Endothelial cell (in vitro differentiated cells): ENCODE results near the gene GLS. TPM values are rescaled to one million over a fixed set of nuclear protein-coding genes. Genes with fewer than 3 reads are reported as not detected.

Experiments used
- DNase-seq: peaks from one replicate; pipeline ENCODE4 v3.0.0; 2021; ENCODE audit warnings: low spot score
- H3K27ac Mint-ChIP-seq: one replicate; pipeline ENCODE4 v1.8.0; 2021; ENCODE audit warnings: mixed read lengths, inconsistent platforms; ENCODE audit not compliant: unreplicated experiment
- H3K27me3 Mint-ChIP-seq: one replicate; pipeline ENCODE4 v1.8.0; 2021; ENCODE audit warnings: mild to moderate bottlenecking, moderate library complexity, mixed read lengths, inconsistent platforms; ENCODE audit not compliant: unreplicated experiment
- H3K36me3 Mint-ChIP-seq: one replicate; pipeline ENCODE4 v1.8.0; 2021; ENCODE audit warnings: mild to moderate bottlenecking, low read depth, mixed read lengths, inconsistent platforms; ENCODE audit not compliant: unreplicated experiment
- H3K4me1 Mint-ChIP-seq: one replicate; pipeline ENCODE4 v1.8.0; 2021; ENCODE audit warnings: mild to moderate bottlenecking, mixed read lengths, inconsistent platforms; ENCODE audit not compliant: unreplicated experiment
- H3K4me3 Mint-ChIP-seq: one replicate; pipeline ENCODE4 v1.8.0; 2021; ENCODE audit warnings: mild to moderate bottlenecking, mixed read lengths, inconsistent platforms; ENCODE audit not compliant: unreplicated experiment
- H3K9me3 Mint-ChIP-seq: one replicate; pipeline ENCODE4 v1.8.0; 2021; ENCODE audit warnings: mixed read lengths, inconsistent platforms; ENCODE audit not compliant: unreplicated experiment
- total RNA-seq: library from RNA; stranded (reverse); fragmentation: NEBNext Ultra II Directional; extraction: Animal tissue kit (Norgen Biotek cat#: 25700); gene quantifications from one replicate; pipeline ENCODE4 v1.2.1, GENCODE V29; 2021; ENCODE audit not compliant: unreplicated experiment
- TF ChIP-seq, protein P1 (sequence below): fragments of 200-600 bp; sonication (generic); IDR thresholded peaks from one replicate; pipeline ENCODE4 v1.5.0; 2021; ENCODE audit warnings: antibody characterized with exemption; ENCODE audit not compliant: unreplicated experiment

GLS gene
- total RNA-seq, 1 donor from 2014 or later = 130 TPM

DNA sequence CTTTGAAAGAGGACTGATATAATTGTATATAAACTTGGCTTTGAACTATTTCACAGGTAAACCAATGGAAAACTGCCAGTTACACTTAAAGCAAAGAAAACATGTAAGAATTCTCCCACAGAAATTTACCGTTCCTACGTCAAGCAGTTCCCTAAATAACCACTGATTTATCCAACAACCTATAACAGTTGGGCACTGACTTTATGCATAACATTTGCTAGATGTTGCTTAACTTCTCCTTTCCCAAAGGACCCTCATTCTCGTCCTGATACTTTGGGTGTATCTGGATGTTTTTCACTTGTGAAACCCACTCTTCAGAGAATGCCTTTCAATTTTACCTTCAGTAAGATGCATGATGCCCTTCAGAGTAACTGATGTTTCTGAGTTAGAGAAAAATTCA lies 89.5 kb downstream of the GLS start:
- H3K27me3 Mint-ChIP-seq = peaks cover 3% of the 10 kb centered on the region
- TF ChIP-seq, protein P1, sequence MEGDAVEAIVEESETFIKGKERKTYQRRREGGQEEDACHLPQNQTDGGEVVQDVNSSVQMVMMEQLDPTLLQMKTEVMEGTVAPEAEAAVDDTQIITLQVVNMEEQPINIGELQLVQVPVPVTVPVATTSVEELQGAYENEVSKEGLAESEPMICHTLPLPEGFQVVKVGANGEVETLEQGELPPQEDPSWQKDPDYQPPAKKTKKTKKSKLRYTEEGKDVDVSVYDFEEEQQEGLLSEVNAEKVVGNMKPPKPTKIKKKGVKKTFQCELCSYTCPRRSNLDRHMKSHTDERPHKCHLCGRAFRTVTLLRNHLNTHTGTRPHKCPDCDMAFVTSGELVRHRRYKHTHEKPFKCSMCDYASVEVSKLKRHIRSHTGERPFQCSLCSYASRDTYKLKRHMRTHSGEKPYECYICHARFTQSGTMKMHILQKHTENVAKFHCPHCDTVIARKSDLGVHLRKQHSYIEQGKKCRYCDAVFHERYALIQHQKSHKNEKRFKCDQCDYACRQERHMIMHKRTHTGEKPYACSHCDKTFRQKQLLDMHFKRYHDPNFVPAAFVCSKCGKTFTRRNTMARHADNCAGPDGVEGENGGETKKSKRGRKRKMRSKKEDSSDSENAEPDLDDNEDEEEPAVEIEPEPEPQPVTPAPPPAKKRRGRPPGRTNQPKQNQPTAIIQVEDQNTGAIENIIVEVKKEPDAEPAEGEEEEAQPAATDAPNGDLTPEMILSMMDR = no peak
- peak overlapping the region; percentile 67 for H3K4me3 Mint-ChIP-seq
- peaks cover 45% of the 10 kb centered on the region for H3K36me3 Mint-ChIP-seq
- no peaks in the 10 kb centered on the region for H3K9me3 Mint-ChIP-seq
- DNase-seq = no peak
- peaks cover 21% of the 10 kb centered on the region for H3K4me1 Mint-ChIP-seq
- peak overlapping the region; percentile 72 for H3K27ac Mint-ChIP-seq

DNA sequence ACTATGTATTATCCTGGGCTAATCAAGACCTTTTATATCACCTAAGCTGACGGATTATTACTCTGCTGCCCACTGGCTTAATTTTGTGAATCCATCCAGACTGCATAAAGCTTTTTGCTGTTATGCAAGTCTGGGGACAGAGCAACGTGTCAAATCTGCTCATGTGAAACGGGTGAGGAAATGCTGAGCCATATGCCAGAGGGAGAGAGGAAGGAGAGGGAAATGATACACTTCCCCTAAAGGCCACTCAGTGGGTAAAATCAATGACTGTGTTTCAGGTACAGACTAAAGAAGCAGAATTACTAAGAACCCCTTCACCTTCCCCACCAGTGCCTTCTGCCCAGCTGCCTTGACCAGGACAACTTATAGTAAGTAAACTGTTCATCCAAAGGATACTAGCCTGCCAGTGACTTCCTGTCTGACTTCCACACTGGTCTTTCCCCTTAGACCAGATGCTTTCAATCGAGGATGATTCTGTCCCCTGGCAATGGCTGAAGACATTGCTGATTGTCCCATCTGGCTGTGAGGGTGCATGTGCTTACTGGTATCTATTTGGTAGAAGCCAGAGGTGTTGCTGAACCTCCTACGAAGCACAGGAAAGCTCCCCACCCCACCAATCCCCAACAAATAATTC lies 90.4 kb downstream of the GLS start:
- no peak for DNase-seq
- H3K4me3 Mint-ChIP-seq = peak overlapping the region; percentile 44
- H3K9me3 Mint-ChIP-seq = no peaks in the 10 kb centered on the region
- TF ChIP-seq, protein P1 = no peak
- H3K27ac Mint-ChIP-seq = peak overlapping the region; percentile 72
- H3K4me1 Mint-ChIP-seq = peaks cover 21% of the 10 kb centered on the region
- peaks cover 3% of the 10 kb centered on the region for H3K27me3 Mint-ChIP-seq
- H3K36me3 Mint-ChIP-seq = peaks cover 45% of the 10 kb centered on the region

DNA sequence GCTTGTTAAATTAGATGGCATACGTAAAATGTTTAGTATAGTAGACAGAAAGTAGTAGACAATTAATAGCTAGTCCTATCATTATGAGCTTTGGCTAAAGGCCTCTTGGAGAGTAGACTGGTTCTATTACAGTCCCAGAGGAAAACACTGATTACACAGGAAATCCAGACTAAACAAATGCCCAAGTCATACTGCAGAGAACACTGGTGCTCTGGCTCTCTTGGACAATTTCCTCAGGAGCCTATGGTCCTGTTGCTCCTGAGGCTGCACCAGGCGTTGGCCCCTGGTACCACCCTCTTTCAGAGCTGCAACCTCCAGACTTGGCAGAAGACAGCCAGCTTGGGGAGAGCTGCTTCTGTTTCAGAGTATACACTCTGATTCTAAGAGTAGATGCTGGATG lies 91.6 kb downstream of the GLS start:
- Mint-ChIP-seq H3K4me3 (no peak overlapping the region), H3K27ac (no peak overlapping the region), H3K4me1 (peaks cover 21% of the 10 kb centered on the region), H3K27me3 (peaks cover 3% of the 10 kb centered on the region), H3K36me3 (peaks cover 45% of the 10 kb centered on the region), H3K9me3 (no peaks in the 10 kb centered on the region)
- TF ChIP-seq, protein P1 = no peak
- no peak for DNase-seq

DNA sequence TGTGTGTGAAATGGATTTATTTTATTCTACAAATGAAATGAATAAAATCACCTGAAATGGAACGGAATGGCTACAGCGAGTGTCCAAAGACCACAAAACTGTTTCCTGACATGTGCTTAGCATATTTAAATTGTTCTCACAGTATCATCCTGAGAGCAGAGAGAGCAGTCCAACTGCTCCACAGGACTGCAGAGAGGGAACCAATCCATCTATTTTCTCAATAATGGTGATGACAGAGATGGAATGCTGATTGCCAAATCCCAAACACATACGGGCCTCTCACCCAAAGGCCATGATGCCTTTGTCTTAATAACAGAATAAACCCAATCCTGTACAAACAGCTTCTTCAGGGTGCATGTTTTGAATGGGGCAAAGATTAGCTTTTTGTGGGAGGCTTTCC lies 92.2 kb downstream of the GLS start:
- peaks cover 50% of the 10 kb centered on the region for H3K36me3 Mint-ChIP-seq

DNA sequence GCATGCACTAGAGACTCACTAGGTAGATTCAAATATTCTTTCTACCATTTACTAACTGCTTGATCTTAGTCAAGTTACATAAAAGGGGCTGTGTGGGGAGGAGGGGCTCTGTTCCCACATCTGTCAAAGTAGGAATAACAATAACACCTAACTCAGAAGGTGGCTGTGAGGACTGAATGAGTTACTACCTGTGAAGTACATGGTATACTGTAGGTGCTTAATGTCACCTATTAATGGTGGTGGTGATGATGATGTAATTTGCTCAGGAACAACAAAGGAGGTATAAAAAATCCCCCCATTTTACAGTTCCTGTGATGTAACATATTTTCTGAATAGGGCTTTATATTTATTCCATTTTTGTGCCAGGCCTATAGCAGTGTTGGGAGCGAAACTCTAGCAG lies 92.6 kb downstream of the GLS start:
- Mint-ChIP-seq H3K36me3 (peaks cover 52% of the 10 kb centered on the region), H3K4me3 (peak overlapping the region; percentile 50), H3K4me1 (peaks cover 31% of the 10 kb centered on the region), H3K27me3 (peaks cover 3% of the 10 kb centered on the region), H3K9me3 (no peaks in the 10 kb centered on the region), H3K27ac (peak overlapping the region; percentile 18)
- no peak for DNase-seq
- TF ChIP-seq, protein P1 = no peak

More for the DNA sequence above, 92.2 kb downstream of the GLS start:
- Mint-ChIP-seq H3K27ac (no peak overlapping the region), H3K27me3 (peaks cover 3% of the 10 kb centered on the region), H3K9me3 (no peaks in the 10 kb centered on the region), H3K4me3 (no peak overlapping the region), H3K4me1 (peaks cover 27% of the 10 kb centered on the region)
- TF ChIP-seq, protein P1 = no peak
- no peak for DNase-seq
